Stomach (tissue), 4 donors: ENCODE data around the gene ZNF629.

Experiments
- CTCF ChIP-seq, 7 experiments: fragments of 450-650 bp in 4 of 7; fragments of 200-600 bp in 3 of 7; sonication (generic) in 3 of 7; IDR thresholded peaks; one replicate each; pipeline ENCODE4 v1.5.1; 2016 to 2019; ENCODE audit warnings: antibody characterized with exemption in 7 of 7, control low read depth in 2 of 7, mild to moderate bottlenecking in 1 of 7
- POLR2A ChIP-seq, 4 donors: fragments of 450-650 bp; IDR thresholded peaks; one replicate each; pipeline ENCODE4 v1.6.1; 2016; ENCODE audit warnings: antibody characterized with exemption in 4 of 4, control low read depth in 2 of 4, mild to moderate bottlenecking in 1 of 4, moderate library complexity in 1 of 4
- POLR2AphosphoS5 ChIP-seq, 3 donors: sonication (generic); formaldehyde crosslinking; IDR thresholded peaks; one replicate each; pipeline ENCODE4 v1.6.1; 2016; ENCODE audit warnings: antibody characterized with exemption in 3 of 3

DNA sequence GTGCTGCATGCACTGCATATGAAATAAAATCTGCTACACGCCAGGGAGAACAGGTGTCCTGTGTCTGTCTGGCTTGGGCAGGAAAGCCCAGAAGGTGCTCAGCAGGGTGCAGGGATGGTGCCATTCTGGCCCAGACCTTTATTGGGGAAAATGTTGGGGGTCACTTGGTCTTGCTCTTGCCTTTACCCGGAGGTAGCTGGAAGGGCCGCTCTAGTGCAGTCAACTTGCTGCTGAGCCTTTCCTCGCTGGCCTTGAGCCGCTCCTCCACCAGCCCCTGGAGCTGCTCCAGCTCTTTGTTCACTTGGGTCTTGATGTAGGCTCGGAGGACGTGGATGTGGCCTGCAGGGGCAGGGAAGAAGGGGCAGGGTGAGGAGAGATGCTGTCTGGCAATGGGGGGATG lies 29.7 kb downstream of the ZNF629 start:
- TF ChIP-seq CTCF (IDR thresholded peaks at IDR 0.05) = no peak
- TF ChIP-seq POLR2A (IDR thresholded peaks at IDR 0.05) = no peak
- no peak for TF ChIP-seq POLR2AphosphoS5 (IDR thresholded peaks at IDR 0.05)
